Muscle layer of duodenum (tissue), 2 donors: ENCODE measurements around the gene SOX21.

ENCODE experiments used
- H3K27ac ChIP-seq: one replicate; pipeline ENCODE4 v1.7.0; 2013; ENCODE audit warnings: mild to moderate bottlenecking, low read length
- H3K27me3 ChIP-seq: one replicate; pipeline ENCODE4 v1.7.0; 2013; ENCODE audit warnings: low read depth, mild to moderate bottlenecking, control low read depth, low read length
- H3K36me3 ChIP-seq, 2 donors: one replicate each; pipeline ENCODE4 v1.7.0; 2013; ENCODE audit warnings: low read length in 2 of 2, control low read depth in 1 of 2, mild to moderate bottlenecking in 1 of 2; ENCODE audit not compliant: insufficient read depth in 2 of 2, control insufficient read depth in 1 of 2
- H3K4me1 ChIP-seq, 2 donors: one replicate each; pipeline ENCODE4 v1.7.0; 2013; ENCODE audit warnings: low read length in 2 of 2, mild to moderate bottlenecking in 2 of 2, control low read depth in 1 of 2, moderate library complexity in 1 of 2; ENCODE audit not compliant: insufficient read depth in 2 of 2, control insufficient read depth in 1 of 2
- H3K4me3 ChIP-seq, 2 donors: one replicate each; pipeline ENCODE4 v1.7.0; 2013; ENCODE audit warnings: low read length in 2 of 2, low read depth in 1 of 2, mild to moderate bottlenecking in 1 of 2
- H3K9me3 ChIP-seq, 2 donors: one replicate each; pipeline ENCODE4 v1.7.0; 2013; ENCODE audit warnings: low read length in 2 of 2, control low read depth in 1 of 2, mild to moderate bottlenecking in 1 of 2; ENCODE audit not compliant: control insufficient read depth in 1 of 2
- donor health status: healthy.

SOX21 gene

GRCh38 chr13:94708031-94708859, 4.1 kb downstream of the SOX21 start:
- Histone ChIP-seq H3K27ac (no peak overlapping the region), H3K4me3 (no peak overlapping the region), H3K4me1 (peaks cover 0 to 54% of the 10 kb centered on the region in 2 donors), H3K9me3 (peaks cover 0 to 6% of the 10 kb centered on the region in 2 donors), H3K27me3 (peaks cover 81% of the 10 kb centered on the region), H3K36me3 (no peaks in the 10 kb centered on the region)

- peak overlapping the region in 1 of 2 donors; percentile 12 for H3K4me3 ChIP-seq
- peaks cover 0 to 6% of the 10 kb centered on the region in 2 donors for H3K9me3 ChIP-seq
- H3K36me3 ChIP-seq, result no peaks in the 10 kb centered on the region
- H3K4me1 ChIP-seq, result peaks cover 0 to 50% of the 10 kb centered on the region in 2 donors
- H3K27me3 ChIP-seq, result peaks cover 87% of the 10 kb centered on the region
- no peak overlapping the region for H3K27ac ChIP-seq
These were observed 4.8 kb downstream of the SOX21 start for GRCh38 chr13:94707400-94708021.

GRCh38 chr13:94706843-94707399, 5.4 kb downstream of the SOX21 start:
- peak overlapping the region in 1 of 2 donors; percentile 12 for H3K4me3 ChIP-seq
- H3K27me3 ChIP-seq, result peaks cover 87% of the 10 kb centered on the region
- H3K27ac ChIP-seq, result no peak overlapping the region
- H3K36me3 ChIP-seq, result no peaks in the 10 kb centered on the region
- peaks cover 0 to 6% of the 10 kb centered on the region in 2 donors for H3K9me3 ChIP-seq
- H3K4me1 ChIP-seq, result peaks cover 0 to 50% of the 10 kb centered on the region in 2 donors

GRCh38 chr13:94706101-94706842, 6.1 kb downstream of the SOX21 start:
- Histone ChIP-seq H3K4me3 (no peak overlapping the region), H3K27ac (no peak overlapping the region), H3K27me3 (peaks cover 90% of the 10 kb centered on the region), H3K9me3 (peaks cover 0 to 6% of the 10 kb centered on the region in 2 donors), H3K36me3 (no peaks in the 10 kb centered on the region), H3K4me1 (peaks cover 0 to 47% of the 10 kb centered on the region in 2 donors)

- Histone ChIP-seq H3K36me3 (no peaks in the 10 kb centered on the region), H3K4me3 (no peak overlapping the region), H3K4me1 (peaks cover 0 to 39% of the 10 kb centered on the region in 2 donors), H3K9me3 (peaks cover 0 to 4% of the 10 kb centered on the region in 2 donors), H3K27ac (no peak overlapping the region), H3K27me3 (peaks cover 90% of the 10 kb centered on the region)
These were observed 7.0 kb downstream of the SOX21 start for GRCh38 chr13:94705081-94706030.

GRCh38 chr13:94704377-94705080, 7.8 kb downstream of the SOX21 start:
- no peak overlapping the region for H3K4me3 ChIP-seq
- H3K36me3 ChIP-seq, result no peaks in the 10 kb centered on the region
- H3K27me3 ChIP-seq, result peaks cover 83% of the 10 kb centered on the region
- H3K27ac ChIP-seq, result no peak overlapping the region
- H3K4me1 ChIP-seq, result peaks cover 0 to 37% of the 10 kb centered on the region in 2 donors
- no peaks in the 10 kb centered on the region for H3K9me3 ChIP-seq

GRCh38 chr13:94703721-94704314, 8.5 kb downstream of the SOX21 start:
- H3K9me3 ChIP-seq, result no peaks in the 10 kb centered on the region
- no peaks in the 10 kb centered on the region for H3K36me3 ChIP-seq
- no peak overlapping the region for H3K27ac ChIP-seq
- H3K4me1 ChIP-seq, result peaks cover 0 to 37% of the 10 kb centered on the region in 2 donors
- no peak overlapping the region for H3K4me3 ChIP-seq
- H3K27me3 ChIP-seq, result peaks cover 75% of the 10 kb centered on the region

GRCh38 chr13:94703271-94703670, 9.1 kb downstream of the SOX21 start:
- Histone ChIP-seq H3K4me3 (no peak overlapping the region), H3K4me1 (peaks cover 0 to 37% of the 10 kb centered on the region in 2 donors), H3K27me3 (peaks cover 70% of the 10 kb centered on the region), H3K27ac (no peak overlapping the region), H3K36me3 (no peaks in the 10 kb centered on the region), H3K9me3 (no peaks in the 10 kb centered on the region)

- peaks cover 0 to 31% of the 10 kb centered on the region in 2 donors for H3K4me1 ChIP-seq
- no peaks in the 10 kb centered on the region for H3K9me3 ChIP-seq
- H3K4me3 ChIP-seq, result no peak overlapping the region
- H3K27ac ChIP-seq, result no peak overlapping the region
- no peaks in the 10 kb centered on the region for H3K36me3 ChIP-seq
- peaks cover 61% of the 10 kb centered on the region for H3K27me3 ChIP-seq
These were observed 9.9 kb downstream of the SOX21 start for GRCh38 chr13:94702181-94703041.
